Myocyte (in vitro differentiated cells): ENCODE measurements around the gene SCAP. TPM values are rescaled to one million over a fixed set of nuclear protein-coding genes. Genes with fewer than 3 reads are reported as not detected.
"Not testable (repeated sequence)": the region's sequence is repeated elsewhere in the genome, so short reads cannot be mapped to it uniquely, and the experiment has no call there.

ENCODE experiments used
- DNase-seq: peaks from one replicate; pipeline ENCODE4 v3.0.0-alpha.2; 2012; ENCODE audit warnings: low read depth
- total RNA-seq: library from RNA; depleted of rRNA; stranded (reverse); fragments of >200 nt; gene quantifications from 2 replicates; pipeline ENCODE4 v1.2.3, GENCODE V29; 2014

Gene SCAP
- total RNA-seq, 1 donor from 2014 or later, result 77.3 TPM

- no peak for DNase-seq
Measured at GRCh38 chr3:47399531-47400270, 76.0 kb downstream of the SCAP start.

DNA sequence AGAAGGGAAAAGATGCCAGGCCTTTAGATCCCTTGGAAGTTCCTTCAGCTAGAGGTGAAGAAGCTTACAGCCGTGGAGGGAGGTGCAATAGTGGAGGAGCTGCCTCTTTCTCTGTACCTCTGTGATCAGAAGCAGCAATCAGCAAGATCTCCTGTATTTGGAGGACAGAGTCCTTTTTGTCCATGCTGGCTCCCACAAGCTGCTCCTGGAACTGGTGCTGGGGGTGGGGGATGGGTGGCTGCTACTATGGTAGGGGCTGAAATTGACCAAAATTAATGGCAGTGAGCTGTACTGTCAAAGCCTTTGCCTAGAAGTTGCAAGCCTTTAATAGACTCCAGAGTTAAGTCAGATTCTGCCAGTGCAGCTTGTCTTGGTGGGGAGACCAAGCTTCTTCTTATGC lies 76.7 kb downstream of the SCAP start:
- no peak for DNase-seq

GRCh38 chr3:47398228-47398627 lies 77.5 kb downstream of the SCAP start:
- DNase-seq, result no peak

DNA sequence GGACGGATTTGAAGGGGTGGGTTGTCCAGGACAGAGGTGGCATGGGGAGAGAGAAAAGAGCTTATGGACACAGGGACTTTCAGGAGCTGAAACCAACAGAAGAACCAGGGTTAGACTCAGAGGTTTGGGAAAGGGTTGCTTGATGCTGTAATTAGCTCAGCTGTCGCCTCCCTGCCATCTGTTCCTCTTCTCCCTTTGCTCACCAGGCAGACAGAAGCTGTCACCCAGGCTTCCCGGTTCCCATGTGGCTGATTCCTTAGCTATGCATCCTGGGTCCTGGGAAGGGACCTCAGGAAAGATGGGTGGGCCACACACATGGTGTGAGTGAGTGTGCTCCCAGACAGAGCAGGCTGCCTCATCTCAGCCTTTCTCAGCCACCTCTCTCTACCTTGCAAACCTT lies 80.9 kb downstream of the SCAP start:
- DNase-seq, result peak; percentile 90

DNA sequence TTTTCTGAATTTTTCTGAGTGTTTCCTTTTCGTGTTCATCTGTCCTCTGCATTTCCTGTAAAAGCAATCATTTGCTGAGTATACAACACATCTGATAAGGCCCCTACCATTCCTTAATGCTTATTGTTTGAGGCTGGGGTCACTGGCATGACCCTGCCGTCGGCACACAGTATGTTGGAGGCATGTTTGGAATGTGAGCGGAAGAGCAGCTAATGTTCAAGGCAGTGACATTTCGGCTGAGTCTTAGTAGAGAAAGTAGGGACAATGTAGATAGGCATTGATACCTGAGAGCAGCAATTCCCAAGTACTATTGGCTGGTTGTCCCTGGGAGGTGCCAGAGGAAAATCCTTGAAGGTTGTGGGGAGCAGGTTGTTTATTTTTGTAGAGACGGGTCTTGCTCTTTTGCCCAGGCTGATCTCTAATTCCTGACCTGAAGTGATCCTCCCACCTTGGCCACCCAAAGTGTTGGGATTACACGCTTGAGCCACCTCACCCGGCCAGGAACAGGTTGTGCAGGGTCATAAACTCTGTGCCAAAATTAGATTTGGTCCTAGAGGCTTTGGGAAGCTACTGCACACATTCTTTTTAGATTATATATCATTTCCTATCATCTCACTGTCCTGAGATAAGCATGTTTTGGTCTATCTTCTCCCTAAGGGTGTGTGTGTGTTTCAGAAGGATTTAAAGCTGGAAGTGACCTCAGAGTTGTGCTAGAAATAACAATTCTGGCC lies 81.4 kb downstream of the SCAP start:
- DNase-seq, result peak; percentile 46

GRCh38 chr3:47392933-47393332 lies 82.8 kb downstream of the SCAP start:
- DNase-seq, result no peak

DNA sequence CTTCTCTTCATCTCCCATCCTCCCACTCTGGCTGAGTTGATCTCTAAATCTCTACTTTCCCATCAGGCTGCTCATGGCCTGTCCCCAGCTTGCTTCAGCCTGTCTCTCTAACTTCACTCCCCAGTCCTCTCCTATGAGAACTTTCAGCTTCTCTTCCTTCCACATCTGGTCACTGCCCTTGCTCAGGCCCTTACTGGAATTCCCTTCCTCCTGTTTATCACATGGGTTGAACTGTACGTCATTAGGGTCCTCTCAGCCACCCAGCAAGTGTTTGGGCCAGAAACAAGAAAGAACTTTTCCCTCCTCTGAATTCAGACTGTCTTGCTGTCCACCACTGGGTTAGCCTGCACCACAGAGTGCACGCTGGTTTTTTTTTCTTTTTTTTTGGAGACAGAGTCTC lies 89.9 kb downstream of the SCAP start:
- no peak for DNase-seq

GRCh38 chr3:47385007-47385406 lies 90.7 kb downstream of the SCAP start:
- DNase-seq, result no peak

- DNase-seq, result no peak
Measured at GRCh38 chr3:47384425-47384824, 91.3 kb downstream of the SCAP start.

GRCh38 chr3:47381317-47382157 lies 94.2 kb downstream of the SCAP start:
- DNase-seq, result peak; percentile 91

- peak; percentile 100 for DNase-seq
Measured at GRCh38 chr3:47380601-47381316, 95.0 kb downstream of the SCAP start, which contains the start of gene PTPN23. Gene PTPN23 (plus strand): TSS chr3:47381021. CDS start chr3:47381097, 76 bp downstream.

DNA sequence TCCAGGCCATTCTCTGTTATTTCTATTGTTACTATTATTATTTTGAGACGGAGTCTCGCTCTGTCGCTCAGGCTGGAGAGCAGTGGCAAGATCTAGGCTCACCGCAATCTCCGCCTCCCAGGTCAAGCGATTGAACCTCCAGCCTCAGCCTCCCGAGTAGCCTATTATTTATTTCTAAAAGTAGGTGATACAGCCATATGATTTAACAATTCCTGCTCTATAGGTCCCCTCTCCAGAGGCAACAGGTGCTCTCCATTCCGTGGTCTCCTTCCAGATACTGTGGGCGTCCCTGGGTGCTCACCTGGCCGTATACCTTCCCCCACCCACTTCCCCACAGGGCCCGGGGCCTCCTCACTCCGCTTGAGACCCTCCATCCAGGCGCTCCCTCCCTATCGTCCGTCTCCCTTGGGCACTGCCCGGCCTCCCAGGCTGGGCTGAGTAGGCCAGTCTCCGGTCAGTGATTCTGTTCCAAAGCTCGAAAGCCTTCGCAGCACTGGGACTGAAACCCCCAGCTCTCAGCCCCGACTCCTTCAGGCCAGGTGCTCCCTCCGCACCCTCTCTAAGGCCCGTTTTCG lies 95.6 kb downstream of the SCAP start:
- no peak for DNase-seq

DNA sequence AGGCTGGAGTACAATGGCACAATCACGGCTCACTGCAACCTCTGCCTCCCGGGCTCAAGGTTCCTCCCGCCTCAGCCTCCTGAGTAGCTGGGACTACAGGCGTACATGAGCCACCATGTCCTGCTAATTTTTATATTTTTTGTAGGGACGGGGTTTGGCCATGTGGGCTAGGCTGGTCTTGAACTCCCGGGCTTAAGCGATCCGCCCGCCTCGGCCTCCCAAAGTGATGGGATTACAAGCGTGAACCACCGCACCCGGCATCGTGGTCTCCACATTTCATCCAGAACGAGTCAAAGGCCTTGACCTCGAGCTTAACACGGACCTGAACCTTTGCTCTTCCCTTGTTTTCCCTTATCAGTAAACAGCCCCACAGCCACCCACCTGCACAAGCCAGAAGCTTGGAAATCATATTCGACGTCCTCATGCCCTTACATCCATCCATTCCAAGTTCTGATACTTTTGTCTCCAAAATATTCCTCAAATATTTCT lies 96.3 kb downstream of the SCAP start:
- no peak for DNase-seq

DNA sequence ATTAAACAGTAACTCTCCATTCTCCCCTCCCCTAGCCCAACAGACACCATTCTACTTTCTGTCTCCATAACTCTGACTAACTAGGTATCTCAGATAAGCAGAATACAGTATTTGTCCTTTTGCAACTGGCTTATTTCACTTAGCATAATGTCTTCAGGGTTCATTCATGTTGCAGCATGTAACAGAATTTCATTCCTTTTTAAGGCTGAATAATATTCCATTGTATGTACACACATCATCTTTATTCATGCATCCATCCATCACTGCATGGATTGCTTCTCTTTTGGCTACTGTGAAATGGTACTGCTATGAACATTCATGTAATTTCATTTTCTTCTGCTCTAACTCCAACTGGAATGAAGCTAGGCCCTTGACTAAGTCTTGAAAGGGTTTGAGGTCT lies 96.9 kb downstream of the SCAP start:
- DNase-seq, result no peak

DNA sequence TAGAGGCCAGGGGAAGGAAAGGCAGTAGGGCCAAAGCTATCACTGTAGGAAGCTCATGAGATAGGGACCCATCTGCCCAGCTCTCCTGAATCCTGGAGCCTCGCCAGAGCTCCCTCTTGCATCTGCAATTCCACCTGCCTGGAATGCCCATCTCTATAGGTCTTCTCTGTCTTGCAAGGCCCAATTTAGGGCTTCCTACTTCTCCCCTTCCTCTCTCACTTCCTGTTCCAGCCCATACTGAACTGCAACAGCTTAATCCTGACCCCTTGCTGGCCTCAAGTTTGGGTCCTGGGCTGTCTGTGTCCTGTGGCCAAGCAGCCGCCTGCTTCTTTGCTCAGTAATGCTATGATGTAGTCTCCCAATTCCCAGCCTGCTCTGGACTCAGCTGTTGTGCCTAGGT lies 98.6 kb downstream of the SCAP start:
- no peak for DNase-seq

DNA sequence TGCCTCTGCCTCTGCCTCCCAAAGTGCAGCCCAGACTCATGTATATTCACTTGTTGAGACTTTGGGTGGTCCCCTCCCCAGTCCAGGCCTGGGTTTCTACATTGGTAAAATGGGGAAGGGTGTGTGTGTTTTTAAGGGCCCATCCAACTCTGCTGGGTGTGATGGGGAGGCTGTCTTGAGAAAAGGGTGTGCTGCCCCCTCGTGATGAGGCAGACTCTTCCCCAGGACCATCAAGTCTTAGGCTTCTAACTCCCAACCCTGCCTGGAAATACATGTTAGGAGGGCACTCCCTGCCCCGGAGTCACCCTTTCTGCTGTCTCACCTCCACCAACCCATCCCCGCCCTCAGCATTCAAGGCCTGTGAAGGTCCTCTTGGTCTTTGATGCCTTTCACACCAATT lies 99.3 kb downstream of the SCAP start:
- DNase-seq, result no peak

- no peak for DNase-seq
Measured at GRCh38 chr3:47374587-47374986, 101.2 kb downstream of the SCAP start.

GRCh38 chr3:47370887-47371697 lies 104.6 kb downstream of the SCAP start:
- DNase-seq, result no peak

DNA sequence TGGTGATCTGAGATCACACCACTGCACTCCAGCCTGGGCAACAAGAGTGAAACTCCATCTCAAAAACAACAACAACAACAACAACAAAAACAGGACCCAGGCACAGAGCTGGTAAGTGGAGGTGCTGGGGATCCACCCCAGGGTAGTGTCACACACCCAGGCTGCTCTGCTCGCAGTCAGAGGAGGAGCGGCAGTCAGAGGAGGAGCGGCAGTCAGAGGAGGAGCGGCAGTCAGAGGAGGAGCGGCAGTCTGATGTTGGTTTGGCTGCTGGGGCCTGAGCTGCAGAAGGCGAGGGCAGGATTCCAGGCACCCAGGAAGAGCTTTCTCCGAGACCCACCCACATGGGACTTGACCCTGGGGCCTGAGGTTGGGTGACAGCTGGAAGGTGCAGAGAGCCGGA lies 105.7 kb downstream of the SCAP start:
- DNase-seq, result not testable (repeated sequence)

DNA sequence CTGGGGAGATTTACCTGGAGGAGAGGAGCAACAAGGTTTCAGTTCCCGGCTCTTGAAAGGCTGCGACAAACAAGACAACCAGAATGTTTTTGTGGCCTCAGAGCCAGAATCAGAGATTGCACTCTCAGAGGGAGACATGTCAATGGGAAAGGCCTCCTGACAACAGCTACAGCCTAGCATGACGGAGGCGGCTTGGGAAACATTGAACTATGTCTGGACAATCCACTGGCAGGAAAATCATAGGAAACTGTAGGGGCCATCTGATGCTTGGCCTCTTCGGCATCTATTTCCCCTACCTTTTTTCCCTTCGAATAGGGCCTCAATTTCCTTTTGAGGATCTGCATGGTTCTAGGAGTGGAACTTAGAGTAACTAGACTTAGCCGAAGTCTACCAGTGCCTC lies 108.1 kb downstream of the SCAP start:
- no peak for DNase-seq
